HEK293 (cell line): ENCODE data around the gene OCSTAMP.

Experiments used
- CTCF ChIA-PET: fragments of 350-600 bp; formaldehyde crosslinking; extraction: SDS; loops from one replicate; lab custom pipeline; 2021; ENCODE audit warnings: antibody characterized with exemption; lab: Yijun Ruan, JAX
- POLR2A ChIA-PET: fragments of 300-600 bp; formaldehyde crosslinking; extraction: SDS; loops from one replicate; lab custom pipeline; 2020; ENCODE audit warnings: antibody characterized with exemption, inconsistent platforms; lab: Yijun Ruan, JAX
- H3K27ac ChIP-seq: fragments of 200-500 bp; sonication (Bioruptor generic); 2 replicates; pipeline ENCODE4 v1.5.1; 2014; ENCODE audit warnings: low read depth, low read length, control low read depth, inconsistent platforms; ENCODE audit errors: extremely low read depth
- H3K36me3 ChIP-seq, 2 experiments: fragments of 200-500 bp in 1 of 2; sonication (Bioruptor generic) in 1 of 2; 1 replicate in 1 of 2; 2 replicates in 1 of 2; pipeline ENCODE4 v1.5.1; 2014 to 2017; ENCODE audit warnings: inconsistent platforms in 2 of 2, low read length in 2 of 2; ENCODE audit not compliant: control insufficient read depth in 2 of 2, insufficient read depth in 1 of 2
- H3K4me1 ChIP-seq: fragments of 200-500 bp; sonication (Bioruptor generic); 2 replicates; pipeline ENCODE4 v1.5.1; 2014; ENCODE audit warnings: mild to moderate bottlenecking, low read length, inconsistent platforms; ENCODE audit not compliant: control insufficient read depth, insufficient read depth
- H3K4me3 ChIP-seq: 2 replicates; pipeline ENCODE4 v1.5.1; 2011; ENCODE audit warnings: low read depth, mild to moderate bottlenecking, control low read depth, low read length, moderate library complexity
- H3K9me3 ChIP-seq: fragments of 200-500 bp; sonication (Bioruptor generic); 2 replicates; pipeline ENCODE4 v1.5.1; 2014; ENCODE audit warnings: low read depth, low read length, inconsistent platforms; ENCODE audit not compliant: control insufficient read depth, insufficient read depth
- ELK4 ChIP-seq: IDR thresholded peaks from 2 replicates; pipeline ENCODE4 v1.6.1; 2011; ENCODE audit warnings: mild to moderate bottlenecking, low read depth, low read length, borderline replicate concordance
- KLF1 ChIP-seq: fragments of 450-650 bp; formaldehyde crosslinking; IDR thresholded peaks from 2 replicates; pipeline ENCODE4 v1.5.1; 2016; ENCODE audit warnings: missing biosample characterization, missing genetic modification characterization
- KLF9 ChIP-seq: fragments of 450-650 bp; formaldehyde crosslinking; IDR thresholded peaks from 2 replicates; pipeline ENCODE4 v1.5.1; 2016; ENCODE audit warnings: missing biosample characterization, missing genetic modification characterization, low read depth
- PRDM2 ChIP-seq: fragments of 450-650 bp; formaldehyde crosslinking; IDR thresholded peaks from 2 replicates; pipeline ENCODE4 v1.5.1; 2016; ENCODE audit warnings: missing biosample characterization, missing genetic modification characterization, borderline replicate concordance
- PRDM6 ChIP-seq: fragments of 450-650 bp; formaldehyde crosslinking; IDR thresholded peaks from 2 replicates; pipeline ENCODE4 v1.5.1; 2017; ENCODE audit warnings: missing biosample characterization, missing genetic modification characterization
- SCRT1 ChIP-seq: fragments of 450-650 bp; formaldehyde crosslinking; IDR thresholded peaks from 2 replicates; pipeline ENCODE4 v1.5.1; 2016; ENCODE audit warnings: missing biosample characterization, missing genetic modification characterization, borderline replicate concordance
- ZEB2 ChIP-seq: fragments of 450-650 bp; formaldehyde crosslinking; IDR thresholded peaks from 2 replicates; pipeline ENCODE4 v1.5.1; 2016; ENCODE audit warnings: missing biosample characterization, missing genetic modification characterization
- ZFP41 ChIP-seq: fragments of 450-650 bp; formaldehyde crosslinking; IDR thresholded peaks from 2 replicates; pipeline ENCODE4 v1.5.1; 2016; ENCODE audit warnings: missing biosample characterization, missing genetic modification characterization, borderline replicate concordance
- ZIC2 ChIP-seq: fragments of 450-650 bp; formaldehyde crosslinking; IDR thresholded peaks from 2 replicates; pipeline ENCODE4 v1.5.1; 2016; ENCODE audit warnings: missing biosample characterization, missing genetic modification characterization
- ZNF114 ChIP-seq: fragments of 450-650 bp; formaldehyde crosslinking; IDR thresholded peaks from 2 replicates; pipeline ENCODE4 v1.5.0; 2017; ENCODE audit warnings: missing biosample characterization, missing genetic modification characterization
- ZNF121 ChIP-seq: fragments of 450-650 bp; formaldehyde crosslinking; IDR thresholded peaks from 2 replicates; pipeline ENCODE4 v1.5.1; 2016; ENCODE audit warnings: missing biosample characterization, missing genetic modification characterization
- ZNF335 ChIP-seq: fragments of 450-650 bp; formaldehyde crosslinking; conservative IDR thresholded peaks from 2 replicates; pipeline ENCODE4 v1.5.1; 2016; ENCODE audit warnings: missing biosample characterization, missing genetic modification characterization
- ZNF629 ChIP-seq: fragments of 450-650 bp; formaldehyde crosslinking; IDR thresholded peaks from 2 replicates; pipeline ENCODE4 v1.5.1; 2017; ENCODE audit warnings: missing biosample characterization, missing genetic modification characterization
- ZNF670 ChIP-seq: fragments of 450-650 bp; formaldehyde crosslinking; IDR thresholded peaks from 2 replicates; pipeline ENCODE4 v1.5.1; 2016; ENCODE audit warnings: missing biosample characterization, missing genetic modification characterization, low read depth
- ZNF776 ChIP-seq: fragments of 450-650 bp; formaldehyde crosslinking; IDR thresholded peaks from 2 replicates; pipeline ENCODE4 v1.5.0; 2017; ENCODE audit warnings: missing biosample characterization, missing genetic modification characterization, borderline replicate concordance
- ZSCAN5A ChIP-seq: fragments of 450-650 bp; formaldehyde crosslinking; IDR thresholded peaks from 2 replicates; pipeline ENCODE4 v1.5.1; 2016; ENCODE audit warnings: missing biosample characterization, missing genetic modification characterization
- ZXDB ChIP-seq: fragments of 450-650 bp; formaldehyde crosslinking; IDR thresholded peaks from 2 replicates; pipeline ENCODE4 v1.5.1; 2016; ENCODE audit warnings: missing biosample characterization, missing genetic modification characterization

OCSTAMP gene

GRCh38 chr20:46588532-46589511 lies 38.4 kb upstream of the OCSTAMP start (continued):
- TF ChIP-seq ZSCAN5A (tag by site-specific recombination), result no peak
- TF ChIP-seq ZFP41 (tag by site-specific recombination), result no peak
- TF ChIP-seq ZEB2, result no peak
- no peak for TF ChIP-seq ELK4
- no peak for TF ChIP-seq KLF9 (tag by site-specific recombination)
- TF ChIP-seq SCRT1 (tag by site-specific recombination), result no peak

GRCh38 chr20:46587986-46588385 lies 37.5 kb upstream of the OCSTAMP start:
- Histone ChIP-seq H3K9me3 (no peaks in the 10 kb centered on the region), H3K36me3 (no peaks in the 10 kb centered on the region), H3K4me1 (no peaks in the 10 kb centered on the region)
- ChIA-PET POLR2A (no interaction called here), CTCF (no interaction called here)
- TF ChIP-seq ZIC2 (peak; percentile 32; the same call in 1 of the 2 replicates), ZNF335 (tag by site-specific recombination) (peak; percentile 55; the same call in 1 of the 2 replicates), ZNF121 (tag by site-specific recombination) (no peak)
- TF ChIP-seq, all 188 proteins: peak for 2
- Histone ChIP-seq H3K4me3 (no peak overlapping the region), H3K27ac (no peak overlapping the region)

- Histone ChIP-seq H3K36me3 (no peaks in the 10 kb centered on the region), H3K4me3 (no peak overlapping the region), H3K9me3 (no peaks in the 10 kb centered on the region), H3K27ac (no peak overlapping the region), H3K4me1 (no peaks in the 10 kb centered on the region)
- TF ChIP-seq ELK4 (no peak), ZNF670 (no peak), KLF1 (tag by site-specific recombination) (no peak), ZNF629 (tag by site-specific recombination) (no peak)
- ChIA-PET POLR2A (no interaction called here), CTCF (interaction anchor here (0.7 kb wide), 1 partner anchor 75 kb away, joined by 3 read pairs; no protein-coding TSS in a partner anchor)
These were observed 36.3 kb upstream of the OCSTAMP start for GRCh38 chr20:46586724-46587123.

GRCh38 chr20:46584508-46584907 lies 34.1 kb upstream of the OCSTAMP start:
- ChIA-PET POLR2A (no interaction called here), CTCF (no interaction called here)
- TF ChIP-seq PRDM6 (tag by site-specific recombination) (no peak), ZNF776 (tag by site-specific recombination) (no peak), PRDM2 (tag by site-specific recombination) (no peak), ZNF114 (tag by site-specific recombination) (no peak), ZXDB (tag by site-specific recombination) (no peak)

More at GRCh38 chr20:46584508-46584907, 34.1 kb upstream of the OCSTAMP start:
- Histone ChIP-seq H3K9me3 (no peaks in the 10 kb centered on the region), H3K4me1 (no peaks in the 10 kb centered on the region), H3K36me3 (no peaks in the 10 kb centered on the region), H3K4me3 (no peak overlapping the region), H3K27ac (no peak overlapping the region)
